ENCODE results near the gene MAB21L3. TPM values are rescaled to one million over a fixed set of nuclear protein-coding genes. Genes with fewer than 3 reads are reported as not detected.

The MAB21L3 gene
- 0.46 TPM for total RNA-seq
- long read RNA-seq: 0 reads

- peak; percentile 21 for ATAC-seq
- no peaks in the 10 kb centered on the region for H3K36me3 ChIP-seq
- no peak for DNase-seq
- H3K9me3 ChIP-seq: no peaks in the 10 kb centered on the region
- H3K4me1 ChIP-seq: peaks cover 5% of the 10 kb centered on the region
- H3K27ac ChIP-seq: no peak within 1 kb of the TSS
- TF ChIP-seq CTCF (IDR thresholded peaks at IDR 0.05): no peak
- intact Hi-C loops (cut with DNase I): no loop called here
- H3K4me3 ChIP-seq: no peak within 1 kb of the TSS
- no peaks in the 10 kb centered on the region for H3K27me3 ChIP-seq
Measured at GRCh38 chr1:116110567-116111523, at the start of gene MAB21L3. Gene MAB21L3, plus strand, starts transcription at chr1:116111399. Its CDS starts 1,217 bp downstream, at chr1:116112616.

GRCh38 chr1:116062201-116062600 lies 49.0 kb upstream of the MAB21L3 start:
- Histone ChIP-seq H3K9me3 (no peaks in the 10 kb centered on the region), H3K36me3 (peaks cover 33% of the 10 kb centered on the region), H3K4me3 (no peak overlapping the region), H3K27me3 (no peaks in the 10 kb centered on the region), H3K27ac (no peak overlapping the region), H3K4me1 (no peaks in the 10 kb centered on the region)
- no peak for TF ChIP-seq CTCF (IDR thresholded peaks at IDR 0.05)
- DNase-seq (no peak), ATAC-seq (no peak)
- intact Hi-C loops (cut with DNase I): no loop called here

- Histone ChIP-seq H3K36me3 (peaks cover 38% of the 10 kb centered on the region), H3K9me3 (no peaks in the 10 kb centered on the region), H3K4me3 (no peak overlapping the region), H3K4me1 (no peaks in the 10 kb centered on the region), H3K27ac (no peak overlapping the region), H3K27me3 (no peaks in the 10 kb centered on the region)
- ATAC-seq (peak; percentile 26), DNase-seq (no peak)
- no peak for TF ChIP-seq CTCF (IDR thresholded peaks at IDR 0.05)
- intact Hi-C loops (cut with DNase I): no loop called here
Measured at GRCh38 chr1:116064616-116065015, 46.6 kb upstream of the MAB21L3 start.

GRCh38 chr1:116066868-116067565 lies 44.2 kb upstream of the MAB21L3 start:
- ATAC-seq: no peak
- intact Hi-C loops (cut with DNase I): no loop called here
- no peak for TF ChIP-seq CTCF (IDR thresholded peaks at IDR 0.05)
- no peaks in the 10 kb centered on the region for H3K27me3 ChIP-seq
- no peak for DNase-seq
- H3K9me3 ChIP-seq: no peaks in the 10 kb centered on the region
- no peaks in the 10 kb centered on the region for H3K4me1 ChIP-seq
- H3K36me3 ChIP-seq: peaks cover 38% of the 10 kb centered on the region
- peak overlapping the region; percentile 18 for H3K27ac ChIP-seq
- no peak overlapping the region for H3K4me3 ChIP-seq

GRCh38 chr1:116067566-116067890 lies 43.7 kb upstream of the MAB21L3 start:
- no peak for TF ChIP-seq CTCF (IDR thresholded peaks at IDR 0.05)
- Histone ChIP-seq H3K9me3 (no peaks in the 10 kb centered on the region), H3K27me3 (no peaks in the 10 kb centered on the region), H3K4me3 (no peak overlapping the region), H3K36me3 (peaks cover 34% of the 10 kb centered on the region), H3K27ac (peak overlapping the region; percentile 18), H3K4me1 (no peaks in the 10 kb centered on the region)
- ATAC-seq (peak; percentile 21), DNase-seq (no peak)
- intact Hi-C loops (cut with DNase I): no loop called here
